ENCODE data around the gene C1QTNF1. TPM values are rescaled to one million over a fixed set of nuclear protein-coding genes. Genes with fewer than 3 reads are reported as not detected.

Gene C1QTNF1
- total RNA-seq, 1 experiment from 2014 or later = 4.0 TPM

GRCh38 chr17:79079421-79080200 lies 55.6 kb downstream of the C1QTNF1 start (continued):
- TF ChIP-seq REST (IDR thresholded peaks at IDR 0.05; ENCODE audit: low read depth) = no peak
- TF ChIP-seq ELF1 (IDR thresholded peaks at IDR 0.05; ENCODE audit: borderline replicate concordance, low read depth) = no peak
- TF ChIP-seq, protein P1, sequence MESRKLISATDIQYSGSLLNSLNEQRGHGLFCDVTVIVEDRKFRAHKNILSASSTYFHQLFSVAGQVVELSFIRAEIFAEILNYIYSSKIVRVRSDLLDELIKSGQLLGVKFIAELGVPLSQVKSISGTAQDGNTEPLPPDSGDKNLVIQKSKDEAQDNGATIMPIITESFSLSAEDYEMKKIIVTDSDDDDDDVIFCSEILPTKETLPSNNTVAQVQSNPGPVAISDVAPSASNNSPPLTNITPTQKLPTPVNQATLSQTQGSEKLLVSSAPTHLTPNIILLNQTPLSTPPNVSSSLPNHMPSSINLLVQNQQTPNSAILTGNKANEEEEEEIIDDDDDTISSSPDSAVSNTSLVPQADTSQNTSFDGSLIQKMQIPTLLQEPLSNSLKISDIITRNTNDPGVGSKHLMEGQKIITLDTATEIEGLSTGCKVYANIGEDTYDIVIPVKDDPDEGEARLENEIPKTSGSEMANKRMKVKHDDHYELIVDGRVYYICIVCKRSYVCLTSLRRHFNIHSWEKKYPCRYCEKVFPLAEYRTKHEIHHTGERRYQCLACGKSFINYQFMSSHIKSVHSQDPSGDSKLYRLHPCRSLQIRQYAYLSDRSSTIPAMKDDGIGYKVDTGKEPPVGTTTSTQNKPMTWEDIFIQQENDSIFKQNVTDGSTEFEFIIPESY (IDR thresholded peaks at IDR 0.05; ENCODE audit: extremely low read depth, insufficient replicate concordance, low read length) = no peak
- TF ChIP-seq, protein P2, sequence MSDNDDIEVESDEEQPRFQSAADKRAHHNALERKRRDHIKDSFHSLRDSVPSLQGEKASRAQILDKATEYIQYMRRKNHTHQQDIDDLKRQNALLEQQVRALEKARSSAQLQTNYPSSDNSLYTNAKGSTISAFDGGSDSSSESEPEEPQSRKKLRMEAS (IDR thresholded peaks at IDR 0.05) = no peak
- no peak for TF ChIP-seq CBX3 (IDR thresholded peaks at IDR 0.05; ENCODE audit: low read depth)
- TF ChIP-seq EGR1 (IDR thresholded peaks at IDR 0.05; ENCODE audit: low read depth) = no peak

GRCh38 chr17:79080349-79080748 lies 56.4 kb downstream of the C1QTNF1 start:
- no TSS peak for BruUV-seq (replicated peaks)
- H3K4me2 ChIP-seq (ENCODE audit: low read length) = no peak overlapping the region
- RAD21 ChIA-PET (ENCODE audit: low non-redundant PET in 1 of 2, low total read pairs in 2 of 2, uncharacterized antibody in 2 of 2, unreplicated experiment in 2 of 2) = no interaction called here
- intact Hi-C loops (cut with micrococcal nuclease) = no loop called here
- no peaks in the 10 kb centered on the region for H3K9me2 ChIP-seq (ENCODE audit: insufficient read depth)
- no peak for DNase-seq (ENCODE audit: low read depth, low spot score)
- H3K4me3 ChIP-seq (replicated peaks in 1 of 2; ENCODE audit: low read depth in 1 of 2, low read length in 2 of 2) = no peak overlapping the region
- POLR2A ChIA-PET = no interaction called here
- H3K9ac ChIP-seq (ENCODE audit: low read length) = no peak overlapping the region
- peaks cover 4 to 9% of the 10 kb centered on the region in 2 experiments; a peak in 3 of 4 replicates for H3K4me1 ChIP-seq (ENCODE audit: control insufficient read depth in 1 of 2, insufficient read depth in 2 of 2, low read length in 2 of 2)
- no peaks in the 10 kb centered on the region for H3K9me3 ChIP-seq (ENCODE audit: control insufficient read depth in 1 of 2, insufficient read depth in 1 of 2, low read depth in 1 of 2, low read length in 2 of 2)
- CTCF ChIA-PET = no interaction called here
- H3K79me2 ChIP-seq (ENCODE audit: insufficient read depth, low read length) = peaks cover 8% of the 10 kb centered on the region; the same call in 1 of the 2 replicates
- H2AFZ ChIP-seq (ENCODE audit: low read depth, low read length, poor library complexity, severe bottlenecking) = no peak overlapping the region
- H3K36me3 ChIP-seq (ENCODE audit: control insufficient read depth in 1 of 2, insufficient read depth in 2 of 2, low read length in 2 of 2) = peaks cover 28 to 30% of the 10 kb centered on the region in 2 experiments; a peak in 3 of 4 replicates
- no peak for TF ChIP-seq POLR2A (IDR thresholded peaks at IDR 0.05; ENCODE audit: borderline replicate concordance, extremely low read depth, insufficient read depth, insufficient read length)
- no peak for TF ChIP-seq ZNF274 (IDR thresholded peaks at IDR 0.05; ENCODE audit: low read depth, low read length)
- TF ChIP-seq POLR2AphosphoS5 (IDR thresholded peaks at IDR 0.05; ENCODE audit: low read depth, low read length) = no peak
- TF ChIP-seq ZFX (IDR thresholded peaks at IDR 0.05) = no peak
- no peak for TF ChIP-seq EGR1 (IDR thresholded peaks at IDR 0.05; ENCODE audit: low read depth)
- TF ChIP-seq EZH2phosphoT487 (IDR thresholded peaks at IDR 0.05; ENCODE audit: borderline replicate concordance) = no peak
- TF ChIP-seq RAD21 (IDR thresholded peaks at IDR 0.05; ENCODE audit: low read depth) = no peak
- TF ChIP-seq CBX3 (IDR thresholded peaks at IDR 0.05; ENCODE audit: low read depth) = no peak
- no peak for TF ChIP-seq TCF7L2 (IDR thresholded peaks at IDR 0.05; ENCODE audit: borderline replicate concordance, extremely low read depth, insufficient read depth, insufficient read length)
- TF ChIP-seq YY1 (IDR thresholded peaks at IDR 0.05; ENCODE audit: extremely low read depth, insufficient replicate concordance, low read depth, low read length) = no peak
- TF ChIP-seq SP1 (IDR thresholded peaks at IDR 0.05; ENCODE audit: low read depth) = no peak
- no peak for TF ChIP-seq ELF1 (IDR thresholded peaks at IDR 0.05; ENCODE audit: borderline replicate concordance, low read depth)
- no peak for TF ChIP-seq ATF3 (IDR thresholded peaks at IDR 0.05)
- TF ChIP-seq SIN3A (IDR thresholded peaks at IDR 0.05; ENCODE audit: low read depth) = no peak
- ATAC-seq = no peak
- no peaks in the 10 kb centered on the region for H4K20me1 ChIP-seq (ENCODE audit: insufficient read depth)
- H3K27ac ChIP-seq (ENCODE audit: low read depth, low read length) = no peak overlapping the region
- no peaks in the 10 kb centered on the region for H3K27me3 ChIP-seq (ENCODE audit: insufficient read depth, low read length)

All from HCT116 (cell line).